Forelimb muscle (tissue), 1 donor: ENCODE results near the gene ALKBH7. TPM values are rescaled to one million over a fixed set of nuclear protein-coding genes. Genes with fewer than 3 reads are reported as not detected.
"Not testable (repeated sequence)": the region's sequence is repeated elsewhere in the genome, so short reads cannot be mapped to it uniquely, and the experiment has no call there.

Source experiments
- DNase-seq: peaks from one replicate; pipeline ENCODE4 v3.0.0-alpha.2; 2013; ENCODE audit warnings: low read depth
- polyA plus RNA-seq: library from polyadenylated mRNA; unstranded; fragments of 120-200 nt; gene quantifications from one replicate; pipeline ENCODE4 v1.2.1, GENCODE V29; 2013; ENCODE audit not compliant: insufficient read length

ALKBH7 gene
- polyA plus RNA-seq, 1 donor: 94.8 TPM

DNA sequence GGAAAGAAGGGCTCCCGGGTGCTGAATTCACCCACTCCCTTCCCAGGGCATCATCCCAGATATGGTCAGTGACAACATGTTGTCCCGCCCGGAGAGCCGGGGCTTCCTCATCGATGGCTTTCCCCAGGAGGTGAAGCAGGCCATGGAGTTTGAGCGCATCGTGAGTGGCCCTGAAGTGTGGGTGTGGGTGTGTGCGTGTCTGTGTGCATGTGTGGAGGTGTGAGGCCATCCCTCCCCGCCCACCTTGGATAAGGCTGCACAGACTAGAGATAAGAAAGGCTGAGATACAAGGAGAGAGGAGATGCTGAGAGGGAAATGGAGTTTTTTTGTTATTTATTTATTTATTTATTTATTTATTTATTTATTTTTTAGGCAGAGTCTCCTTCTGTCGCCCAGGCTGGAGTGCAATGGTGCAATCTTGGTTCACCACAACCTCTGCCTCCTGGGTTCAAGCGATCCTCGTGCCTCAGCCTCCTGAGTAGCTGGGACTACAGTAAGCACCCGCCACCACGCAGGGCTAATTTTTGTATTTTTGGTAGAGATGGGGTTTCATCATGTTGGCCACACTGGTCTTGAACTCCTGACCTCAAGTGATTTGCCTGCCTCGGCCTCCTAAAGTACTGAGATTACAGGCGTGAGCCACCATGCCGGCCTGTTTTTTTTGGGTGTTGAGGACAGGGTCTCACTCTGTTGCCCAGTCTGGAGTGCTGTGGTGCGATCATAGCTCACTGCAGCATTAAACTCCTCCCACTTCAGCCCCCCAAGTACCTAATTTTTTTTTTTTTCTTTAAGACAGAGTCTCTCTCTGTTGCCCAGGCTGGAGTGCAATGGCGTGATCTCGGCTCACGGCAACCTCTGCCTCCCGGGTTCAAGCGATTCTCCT lies 27.7 kb downstream of the ALKBH7 start:
- not testable (repeated sequence) for DNase-seq

- DNase-seq: no peak
Observed at GRCh38 chr19:6402058-6402457, 29.5 kb downstream of the ALKBH7 start.

DNA sequence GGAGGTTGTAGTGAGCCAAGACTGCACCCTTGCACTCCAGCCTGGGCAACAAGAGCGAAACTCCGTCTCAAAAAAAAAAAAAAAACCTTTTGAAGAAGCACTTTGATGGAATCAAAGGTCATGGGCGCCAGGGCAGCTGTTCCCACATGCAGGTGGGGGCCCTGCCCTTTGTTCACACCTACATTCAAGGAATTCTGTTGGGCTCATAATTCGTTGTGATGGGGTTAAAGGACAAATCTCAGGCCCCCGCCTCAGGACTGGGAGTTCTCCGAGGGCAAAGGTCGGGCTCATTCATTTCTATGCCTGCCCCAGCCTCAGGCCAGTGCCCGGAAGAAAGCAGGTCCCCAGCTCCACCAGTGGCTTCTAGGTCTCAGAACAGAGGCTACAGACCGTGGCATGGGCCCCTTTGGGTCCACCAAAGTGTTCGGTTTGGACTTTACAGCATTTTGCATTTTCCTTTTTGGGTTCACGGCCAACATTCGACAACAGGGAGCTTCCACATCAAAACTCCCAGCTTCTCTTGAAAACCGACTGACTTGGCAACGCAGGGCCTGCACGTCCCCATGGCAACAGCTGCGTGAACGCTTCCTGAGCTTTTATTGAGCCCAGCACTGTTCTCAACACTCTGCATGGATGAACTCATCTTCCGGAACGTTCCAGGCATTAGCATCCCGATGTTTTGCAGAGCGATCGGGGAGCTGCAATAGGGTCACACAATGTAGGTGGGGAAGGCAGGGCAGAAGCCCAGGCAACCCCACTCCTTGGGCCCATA lies 30.4 kb downstream of the ALKBH7 start:
- peak; percentile 67 for DNase-seq

- DNase-seq: no peak
Observed at GRCh38 chr19:6406401-6406800, 33.8 kb downstream of the ALKBH7 start.

DNA sequence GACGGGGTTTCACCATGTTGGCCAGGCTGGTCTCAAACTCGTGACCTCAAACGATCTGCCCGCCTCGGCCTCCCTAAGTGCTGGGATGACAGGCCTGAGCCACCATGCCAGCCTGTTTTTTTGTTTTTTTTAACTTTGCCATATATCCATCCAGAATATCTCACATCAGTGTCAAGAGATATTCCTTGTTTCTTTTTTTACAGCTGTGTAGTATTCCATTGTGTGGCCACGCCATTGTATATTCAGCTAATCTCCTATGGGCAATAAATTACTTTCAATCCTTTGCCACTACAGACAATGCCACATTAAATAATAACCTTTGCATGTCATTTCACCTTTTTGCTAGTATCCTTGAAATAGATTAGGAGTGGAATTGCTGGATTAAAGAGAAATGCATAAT lies 36.8 kb downstream of the ALKBH7 start:
- DNase-seq: no peak

- no peak for DNase-seq
Observed at GRCh38 chr19:6412061-6412446, 39.5 kb downstream of the ALKBH7 start.

- DNase-seq: no peak
Observed at GRCh38 chr19:6412447-6413091, 40.0 kb downstream of the ALKBH7 start.

DNA sequence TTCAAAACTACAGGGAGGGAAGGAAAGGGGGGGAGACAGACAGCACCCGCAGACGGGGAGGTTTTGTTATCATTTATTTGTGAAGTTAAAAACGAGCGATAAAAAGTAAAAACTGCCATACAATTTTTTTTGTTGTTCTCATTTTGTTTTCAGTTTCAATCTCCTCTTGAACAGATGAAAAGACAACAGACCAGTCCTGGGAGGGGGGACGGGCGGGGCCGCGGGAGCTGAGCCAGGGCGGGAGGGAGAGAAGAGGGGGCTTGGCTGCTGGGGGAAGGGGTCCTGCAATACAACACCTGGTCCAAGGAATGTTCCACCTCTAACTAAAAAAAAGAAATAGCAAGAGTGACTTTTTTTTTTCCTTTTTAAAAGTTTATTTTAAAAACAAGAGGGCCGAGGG lies 40.7 kb downstream of the ALKBH7 start:
- no peak for DNase-seq

- DNase-seq: no peak
Observed at GRCh38 chr19:6413721-6414643, 41.4 kb downstream of the ALKBH7 start.

- DNase-seq: no peak
Observed at GRCh38 chr19:6414793-6415590, 42.4 kb downstream of the ALKBH7 start.

DNA sequence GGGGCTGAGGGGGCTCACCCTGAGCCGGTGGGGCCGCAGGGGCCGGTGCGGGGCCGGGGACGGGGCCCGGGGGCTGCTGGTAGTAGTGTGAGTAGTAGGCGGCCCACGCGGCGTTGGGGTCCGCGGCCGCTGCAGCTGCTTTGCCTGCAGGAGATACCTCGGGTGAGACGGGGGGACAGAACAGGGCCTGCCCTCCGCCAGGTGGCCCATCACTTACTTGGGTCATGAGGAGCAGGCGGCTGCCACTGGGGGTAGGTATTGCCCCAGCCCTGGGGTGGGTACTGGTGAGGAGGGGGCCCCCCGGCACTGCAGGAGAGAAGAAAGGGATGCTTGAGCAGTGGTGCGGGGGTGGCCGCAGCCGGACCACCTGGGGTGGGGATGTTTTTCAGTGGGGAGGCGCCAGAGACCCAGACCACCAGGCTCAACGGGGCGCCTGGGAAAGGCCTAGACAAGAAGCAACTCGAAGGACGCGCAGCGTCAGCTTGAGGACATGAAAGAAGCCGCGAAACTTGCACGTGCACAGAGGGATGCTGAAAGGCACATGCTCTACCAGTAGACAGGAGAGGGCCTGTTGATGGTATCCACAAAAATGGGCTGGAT lies 43.1 kb downstream of the ALKBH7 start:
- DNase-seq: no peak

DNA sequence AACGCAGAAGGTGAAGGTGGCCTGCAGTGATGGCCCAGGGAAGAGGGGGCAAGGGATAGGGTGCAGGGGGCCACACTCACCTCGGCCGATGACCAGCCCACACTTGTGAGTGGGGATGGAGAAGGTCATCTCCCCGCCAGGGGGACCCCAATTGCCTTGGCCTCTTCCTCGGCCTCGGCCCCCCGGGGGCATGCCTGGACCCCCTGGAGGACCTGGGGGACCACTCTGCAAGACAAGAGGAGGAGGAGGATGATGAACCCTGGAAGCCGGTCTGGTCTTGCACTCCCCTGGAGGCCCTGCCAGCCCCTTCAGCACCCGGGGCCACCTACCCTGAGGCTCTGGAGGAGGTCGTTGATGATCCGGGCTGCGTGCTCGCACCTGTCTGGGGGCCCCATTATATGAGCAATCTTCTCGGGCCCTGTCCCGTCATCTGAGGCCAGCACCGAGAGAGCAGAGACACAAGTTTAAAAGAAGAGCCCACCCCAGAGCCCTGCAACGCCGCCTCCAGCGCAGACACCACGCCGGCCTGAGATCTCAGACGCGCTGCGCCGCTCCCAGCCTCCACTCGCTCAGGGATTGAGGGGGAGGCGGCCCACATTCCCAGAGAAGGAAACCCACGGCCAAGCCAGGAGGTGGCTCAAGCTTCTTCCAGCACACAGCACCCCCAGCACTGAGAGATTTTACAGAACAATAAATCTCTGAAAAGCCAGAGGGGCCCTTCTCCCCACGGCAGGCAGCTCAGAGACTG lies 44.2 kb downstream of the ALKBH7 start:
- no peak for DNase-seq

DNA sequence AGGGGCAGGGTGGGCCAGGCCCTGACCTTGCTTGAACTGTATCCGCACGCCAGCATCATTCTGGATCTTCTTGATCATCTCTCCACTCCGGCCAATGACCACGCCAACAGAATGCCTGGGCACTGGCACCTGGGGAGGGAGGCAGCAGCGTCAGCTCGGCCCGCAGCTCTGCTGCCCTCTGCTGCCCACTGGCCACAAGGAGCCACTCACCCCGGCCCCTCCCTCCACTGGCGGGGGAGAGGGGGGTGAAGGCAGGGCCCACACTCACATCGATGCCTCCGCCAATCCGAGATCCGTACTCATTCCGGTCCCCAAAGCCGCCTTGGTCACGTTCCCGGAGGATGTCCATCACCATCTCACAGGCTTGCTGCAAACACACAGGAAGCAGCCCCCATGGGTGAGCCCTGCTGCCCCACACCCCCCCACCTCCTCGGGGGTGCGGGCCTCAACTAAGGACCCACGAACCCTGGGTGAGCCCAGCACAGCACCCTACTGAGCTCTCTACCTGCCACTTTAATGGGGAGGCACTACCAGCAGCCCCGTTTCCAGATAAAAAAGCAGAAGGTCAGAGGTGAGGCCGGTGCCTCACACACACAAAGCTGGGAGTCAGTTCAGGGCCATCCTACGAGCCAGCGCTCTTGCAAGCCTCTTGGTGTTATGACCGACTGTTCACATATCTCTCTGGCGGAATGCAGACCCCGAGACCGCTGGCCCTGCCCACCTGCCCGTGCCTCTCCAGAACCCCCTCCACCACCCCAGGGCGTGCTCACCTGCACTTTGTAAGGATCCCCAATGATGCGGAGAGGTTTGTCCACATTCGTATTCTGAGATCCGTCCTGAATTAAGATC lies 45.3 kb downstream of the ALKBH7 start:
- DNase-seq: no peak

DNA sequence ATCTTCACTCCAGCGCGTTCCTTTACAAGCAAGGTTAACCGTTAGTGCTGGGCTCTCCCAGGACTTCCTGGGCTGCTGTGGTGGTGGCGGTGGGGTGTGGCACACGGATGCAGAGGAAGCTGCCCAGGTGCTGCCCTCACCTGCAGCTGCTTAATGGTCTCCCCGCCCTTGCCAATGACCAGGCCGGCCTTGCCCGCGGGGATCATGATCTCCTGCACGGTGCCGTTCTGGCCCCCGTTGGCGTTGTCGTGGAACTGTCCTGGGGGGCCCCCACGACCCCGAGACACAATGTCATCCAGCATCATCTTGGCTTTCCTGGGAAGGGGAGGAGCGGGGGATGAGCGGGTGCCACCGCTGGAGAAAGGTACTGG lies 46.0 kb downstream of the ALKBH7 start:
- DNase-seq: no peak

- DNase-seq: no peak
Observed at GRCh38 chr19:6421075-6422014, 48.8 kb downstream of the ALKBH7 start.

GRCh38 chr19:6423499-6424194 lies 51.1 kb downstream of the ALKBH7 start:
- DNase-seq: no peak
